Epidermal melanocyte (primary cell): Measurements from ENCODE around the gene GABBR2.

ENCODE experiments used
- DNase-seq: peaks from one replicate; pipeline ENCODE4 v3.0.0; 2011; ENCODE audit warnings: low spot score; ENCODE audit not compliant: insufficient read length

GABBR2 gene

GRCh38 chr9:98721643-98722042, 12.9 kb upstream of the GABBR2 start:
- no peak for DNase-seq

GRCh38 chr9:98720402-98720801, 11.7 kb upstream of the GABBR2 start:
- no peak for DNase-seq

- no peak for DNase-seq
Observed at GRCh38 chr9:98719055-98719454, 10.3 kb upstream of the GABBR2 start.

- no peak for DNase-seq
Observed at GRCh38 chr9:98714833-98715232, 6.1 kb upstream of the GABBR2 start.

- no peak for DNase-seq
Observed at GRCh38 chr9:98712987-98713386, 4.3 kb upstream of the GABBR2 start.

GRCh38 chr9:98709968-98710965, 1.5 kb upstream of the GABBR2 start:
- DNase-seq, result no peak

GRCh38 chr9:98708103-98708932, 417 bp downstream of the GABBR2 start:
- DNase-seq, result no peak

GRCh38 chr9:98707166-98708102, 1.3 kb downstream of the GABBR2 start:
- DNase-seq, result peak; percentile 77

- DNase-seq, result no peak
Observed at GRCh38 chr9:98706651-98707165, 2.0 kb downstream of the GABBR2 start.

GRCh38 chr9:98702835-98703380, 5.8 kb downstream of the GABBR2 start:
- DNase-seq, result no peak

GRCh38 chr9:98702340-98702739, 6.4 kb downstream of the GABBR2 start:
- DNase-seq, result no peak

- no peak for DNase-seq
Observed at GRCh38 chr9:98701576-98701975, 7.2 kb downstream of the GABBR2 start.

GRCh38 chr9:98700801-98701200, 7.9 kb downstream of the GABBR2 start:
- no peak for DNase-seq

- DNase-seq, result no peak
Observed at GRCh38 chr9:98698856-98699255, 9.9 kb downstream of the GABBR2 start.

GRCh38 chr9:98694943-98695342, 13.8 kb downstream of the GABBR2 start:
- no peak for DNase-seq

- DNase-seq, result no peak
Observed at GRCh38 chr9:98692392-98692791, 16.3 kb downstream of the GABBR2 start.

GRCh38 chr9:98691890-98692289, 16.8 kb downstream of the GABBR2 start:
- DNase-seq, result no peak

GRCh38 chr9:98690686-98691085, 18.0 kb downstream of the GABBR2 start:
- DNase-seq, result no peak

- DNase-seq, result no peak
Observed at GRCh38 chr9:98688710-98689495, 19.8 kb downstream of the GABBR2 start.

GRCh38 chr9:98687911-98688310, 20.8 kb downstream of the GABBR2 start:
- DNase-seq, result no peak
